Choroid plexus epithelial cell (primary cell): ENCODE measurements around the gene ATP13A4.

Source experiments
- DNase-seq: peaks from one replicate; pipeline ENCODE4 v3.0.0-alpha.2; 2010; ENCODE audit warnings: low read depth
- H3K4me3 ChIP-seq: 2 replicates; pipeline ENCODE4 v1.5.1; 2011; ENCODE audit warnings: low read depth, mild to moderate bottlenecking, control low read depth, low read length, moderate library complexity
- TF ChIP-seq, protein P1 (sequence below): conservative IDR thresholded peaks from 2 replicates; pipeline ENCODE4 v1.5.1; 2011; ENCODE audit warnings: low read depth, mild to moderate bottlenecking, control low read depth, inconsistent platforms, low read length, moderate library complexity

The ATP13A4 gene

DNA sequence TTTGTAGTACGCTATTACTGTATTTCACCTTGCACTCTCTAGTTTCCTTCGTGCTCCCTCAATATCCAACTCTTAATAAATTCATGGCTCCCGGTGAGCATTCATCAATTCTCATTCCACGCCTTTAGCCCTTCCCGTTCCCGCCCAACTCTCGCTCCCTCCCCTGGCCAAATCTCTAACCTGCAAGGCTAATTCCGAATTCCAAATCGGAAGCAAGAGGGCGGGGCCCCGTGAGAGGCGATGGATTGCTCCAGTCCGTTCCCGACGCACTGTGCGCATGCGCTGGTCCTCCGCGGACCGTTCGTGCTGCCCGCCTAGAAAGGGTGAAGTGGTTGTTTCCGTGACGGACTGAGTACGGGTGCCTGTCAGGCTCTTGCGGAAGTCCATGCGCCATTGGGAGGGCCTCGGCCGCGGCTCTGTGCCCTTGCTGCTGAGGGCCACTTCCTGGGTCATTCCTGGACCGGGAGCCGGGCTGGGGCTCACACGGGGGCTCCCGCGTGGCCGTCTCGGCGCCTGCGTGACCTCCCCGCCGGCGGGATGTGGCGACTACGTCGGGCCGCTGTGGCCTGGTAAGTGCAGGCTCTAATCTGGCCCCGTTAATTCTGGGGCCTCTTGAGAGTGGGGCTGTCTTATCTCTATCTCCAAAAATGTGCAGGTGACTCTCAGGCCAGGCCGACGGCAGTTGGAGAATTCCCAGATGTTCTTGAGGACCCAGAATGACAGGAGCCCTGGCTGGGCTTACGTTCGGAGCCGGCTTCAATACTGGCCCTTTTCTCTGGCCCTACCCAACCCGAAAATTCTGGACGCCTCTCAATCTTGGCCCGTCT, 38.4 kb upstream of the ATP13A4 start, which contains the start of gene OPA1:
Gene OPA1 (plus strand): TSS at position 368 of the 827 bp plus-strand sequence. CDS start 170 bp downstream, at position 538.
- DNase-seq = peak; percentile 99
- TF ChIP-seq, protein P1, sequence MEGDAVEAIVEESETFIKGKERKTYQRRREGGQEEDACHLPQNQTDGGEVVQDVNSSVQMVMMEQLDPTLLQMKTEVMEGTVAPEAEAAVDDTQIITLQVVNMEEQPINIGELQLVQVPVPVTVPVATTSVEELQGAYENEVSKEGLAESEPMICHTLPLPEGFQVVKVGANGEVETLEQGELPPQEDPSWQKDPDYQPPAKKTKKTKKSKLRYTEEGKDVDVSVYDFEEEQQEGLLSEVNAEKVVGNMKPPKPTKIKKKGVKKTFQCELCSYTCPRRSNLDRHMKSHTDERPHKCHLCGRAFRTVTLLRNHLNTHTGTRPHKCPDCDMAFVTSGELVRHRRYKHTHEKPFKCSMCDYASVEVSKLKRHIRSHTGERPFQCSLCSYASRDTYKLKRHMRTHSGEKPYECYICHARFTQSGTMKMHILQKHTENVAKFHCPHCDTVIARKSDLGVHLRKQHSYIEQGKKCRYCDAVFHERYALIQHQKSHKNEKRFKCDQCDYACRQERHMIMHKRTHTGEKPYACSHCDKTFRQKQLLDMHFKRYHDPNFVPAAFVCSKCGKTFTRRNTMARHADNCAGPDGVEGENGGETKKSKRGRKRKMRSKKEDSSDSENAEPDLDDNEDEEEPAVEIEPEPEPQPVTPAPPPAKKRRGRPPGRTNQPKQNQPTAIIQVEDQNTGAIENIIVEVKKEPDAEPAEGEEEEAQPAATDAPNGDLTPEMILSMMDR = peak; percentile 35
- H3K4me3 ChIP-seq = peak within 1 kb of the TSS; percentile 94

DNA sequence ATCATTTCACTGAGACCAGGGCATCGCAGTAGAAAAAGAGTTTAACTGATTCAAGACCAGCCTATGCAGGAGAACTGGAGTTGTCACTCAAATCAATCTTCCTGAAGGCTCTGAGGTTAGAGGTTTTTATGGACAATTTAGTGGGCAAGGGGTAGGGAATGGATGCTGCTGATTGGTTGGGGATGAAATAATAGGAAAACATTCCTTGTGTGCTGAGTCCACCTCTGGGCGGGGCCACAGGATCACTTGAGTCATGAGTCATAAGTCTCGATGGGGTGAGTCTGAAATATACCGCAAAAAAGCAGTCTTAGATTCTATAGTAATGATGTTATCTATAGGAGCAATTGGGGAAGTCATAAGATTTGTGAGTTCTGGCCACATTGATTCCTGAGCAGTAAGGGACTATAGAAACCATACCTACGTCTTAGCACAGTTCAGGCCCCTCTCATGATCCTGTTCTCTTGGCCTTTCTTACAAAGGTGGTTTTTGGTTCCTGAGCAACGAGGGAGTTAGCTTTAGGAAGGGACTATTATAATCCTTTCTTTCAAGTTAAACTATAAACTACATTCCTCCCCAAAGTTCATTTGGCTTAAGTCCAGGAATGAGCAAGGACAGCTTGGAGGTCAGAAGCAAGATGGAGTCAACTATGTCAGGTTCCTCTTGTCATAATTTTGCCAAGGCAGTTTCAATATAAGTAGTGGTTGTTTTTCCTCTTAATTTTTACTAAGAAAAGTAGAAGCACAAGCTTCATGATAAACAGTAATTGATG, 35.6 kb upstream of the ATP13A4 start:
- TF ChIP-seq, protein P1 = no peak
- peak; percentile 76 for DNase-seq
- H3K4me3 ChIP-seq = no peak overlapping the region

DNA sequence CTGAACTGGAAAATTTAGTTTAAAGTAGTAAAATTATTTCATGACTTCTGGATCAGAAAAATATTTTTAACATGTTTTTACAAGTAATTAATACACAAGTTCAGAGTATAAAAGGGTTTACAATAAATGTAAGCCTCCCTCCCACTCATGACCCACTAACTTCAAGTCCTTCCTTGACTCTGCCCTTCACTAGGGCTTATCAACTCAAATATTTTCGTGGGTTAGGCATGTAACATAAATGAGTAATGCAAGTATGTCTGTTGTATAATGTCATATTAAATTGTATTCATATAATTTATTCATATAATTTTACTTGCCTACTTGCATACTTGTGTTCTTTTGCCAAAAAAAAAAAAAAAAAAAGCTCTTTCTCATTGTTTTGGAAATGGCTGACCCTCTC, 34.9 kb upstream of the ATP13A4 start:
- DNase-seq = no peak
- TF ChIP-seq, protein P1 = no peak
- no peak overlapping the region for H3K4me3 ChIP-seq

DNA sequence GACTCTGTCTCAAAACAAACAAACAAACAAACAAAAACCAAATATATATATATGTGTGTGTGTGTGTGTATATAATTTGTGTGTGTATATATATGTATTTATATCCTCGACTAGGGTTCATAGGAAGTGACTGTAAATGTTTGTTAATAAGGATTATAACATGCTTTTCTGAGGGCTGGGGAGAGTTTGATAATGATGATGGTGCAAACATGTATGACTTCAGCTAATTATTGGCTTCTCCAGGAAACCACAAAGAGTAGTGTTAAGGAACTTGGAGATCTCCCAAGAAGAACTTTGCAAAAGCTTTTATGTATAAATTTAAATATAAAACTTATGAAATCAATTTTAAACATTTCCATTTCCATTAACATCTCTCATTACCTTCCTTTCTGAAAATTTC, 34.4 kb upstream of the ATP13A4 start:
- TF ChIP-seq, protein P1 = no peak
- no peak overlapping the region for H3K4me3 ChIP-seq
- no peak for DNase-seq

DNA sequence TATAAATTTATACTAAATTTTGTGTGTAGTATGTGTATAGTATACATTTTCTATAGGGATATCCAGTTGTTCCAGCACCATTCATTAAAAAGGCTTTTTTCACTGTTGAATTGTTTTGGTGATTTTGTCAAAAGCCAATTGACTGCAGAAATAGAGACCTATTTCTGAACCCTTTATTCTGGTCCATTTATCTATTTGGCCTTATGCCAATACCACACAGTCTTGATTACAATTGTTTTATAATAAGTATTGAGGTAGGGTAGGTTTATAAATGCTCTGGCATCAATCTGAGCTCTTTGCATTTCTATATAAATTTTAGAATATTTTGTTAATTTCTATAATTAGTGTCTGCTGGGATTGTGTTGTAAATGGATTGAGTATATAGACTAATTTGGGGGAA, 31.8 kb upstream of the ATP13A4 start:
- DNase-seq = no peak
- H3K4me3 ChIP-seq = no peak overlapping the region
- TF ChIP-seq, protein P1 = no peak

DNA sequence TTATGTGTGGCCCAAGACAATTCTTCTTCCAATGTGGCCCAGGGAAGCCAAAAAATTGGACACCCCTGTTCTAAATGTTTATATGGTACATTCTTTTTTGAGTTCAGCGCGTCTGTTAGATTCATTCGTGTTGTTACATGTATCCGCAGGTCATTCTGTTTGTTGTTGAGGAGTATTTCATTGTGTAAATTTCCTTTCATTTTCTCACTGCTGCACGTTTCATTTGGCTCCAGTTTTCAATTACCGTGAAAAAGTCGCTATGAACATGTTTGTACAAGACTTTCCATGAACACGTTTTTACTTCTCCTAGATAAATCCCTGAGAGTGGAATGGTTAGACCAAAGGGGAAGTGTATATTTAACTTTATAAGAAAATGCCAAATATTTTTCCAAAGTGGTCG, 30.8 kb upstream of the ATP13A4 start:
- DNase-seq = no peak
- no peak overlapping the region for H3K4me3 ChIP-seq
- TF ChIP-seq, protein P1 = no peak
